C4-2B (cell line): Measurements from ENCODE around the gene CENPC.

Experiments used
- CTCF ChIP-seq: fragments of 450-650 bp; conservative IDR thresholded peaks from 2 replicates; pipeline ENCODE4 v1.5.1; 2017; ENCODE audit warnings: mild to moderate bottlenecking
- ZFX ChIP-seq: fragments of 450-650 bp; IDR thresholded peaks from 2 replicates; pipeline ENCODE4 v1.6.1; 2017

- no peak for TF ChIP-seq CTCF
- TF ChIP-seq ZFX: no peak
Measured at GRCh38 chr4:67570537-67570936, 25.2 kb upstream of the CENPC start.
